ENCODE data around the gene FBXL20.

The FBXL20 gene

GRCh38 chr17:39212841-39213480 is 188.5 kb downstream of the FBXL20 start:
- FAIRE-seq: no peak
- DNase-seq (ENCODE audit: extremely low spot score, insufficient read length, low read depth): no peak

- DNase-seq (ENCODE audit: extremely low spot score, insufficient read length, low read depth) (no peak), FAIRE-seq (no peak)
Observed at GRCh38 chr17:39212195-39212810, 189.1 kb downstream of the FBXL20 start.

- DNase-seq (ENCODE audit: extremely low spot score, insufficient read length, low read depth) (no peak), FAIRE-seq (no peak)
Observed at GRCh38 chr17:39210093-39210434, 191.4 kb downstream of the FBXL20 start.

GRCh38 chr17:39209317-39210092 is 191.9 kb downstream of the FBXL20 start:
- FAIRE-seq (no peak), DNase-seq (ENCODE audit: extremely low spot score, insufficient read length, low read depth) (no peak)

- FAIRE-seq: peak; percentile 89
- DNase-seq (ENCODE audit: extremely low spot score, insufficient read length, low read depth): peak; percentile 65
Observed at GRCh38 chr17:39208893-39209292, 192.5 kb downstream of the FBXL20 start.

GRCh38 chr17:39208136-39208535 is 193.3 kb downstream of the FBXL20 start:
- FAIRE-seq: peak; percentile 49
- DNase-seq (ENCODE audit: extremely low spot score, insufficient read length, low read depth): no peak

GRCh38 chr17:39205112-39205526 is 196.3 kb downstream of the FBXL20 start:
- no peak for DNase-seq (ENCODE audit: extremely low spot score, insufficient read length, low read depth)
- FAIRE-seq: no peak

- no peak for FAIRE-seq
Observed at GRCh38 chr17:39204245-39204644, 197.2 kb downstream of the FBXL20 start.

More at GRCh38 chr17:39204245-39204644, 197.2 kb downstream of the FBXL20 start:
- no peak for DNase-seq (ENCODE audit: extremely low spot score, insufficient read length, low read depth)
